Cerebellar cortex (tissue), 1 donor: Measurements from ENCODE around the gene IDH3A.

Experiments
- DNase-seq: peaks from one replicate; pipeline ENCODE4 v3.0.0-alpha.2; 2015; ENCODE audit warnings: low spot score

IDH3A gene

DNA sequence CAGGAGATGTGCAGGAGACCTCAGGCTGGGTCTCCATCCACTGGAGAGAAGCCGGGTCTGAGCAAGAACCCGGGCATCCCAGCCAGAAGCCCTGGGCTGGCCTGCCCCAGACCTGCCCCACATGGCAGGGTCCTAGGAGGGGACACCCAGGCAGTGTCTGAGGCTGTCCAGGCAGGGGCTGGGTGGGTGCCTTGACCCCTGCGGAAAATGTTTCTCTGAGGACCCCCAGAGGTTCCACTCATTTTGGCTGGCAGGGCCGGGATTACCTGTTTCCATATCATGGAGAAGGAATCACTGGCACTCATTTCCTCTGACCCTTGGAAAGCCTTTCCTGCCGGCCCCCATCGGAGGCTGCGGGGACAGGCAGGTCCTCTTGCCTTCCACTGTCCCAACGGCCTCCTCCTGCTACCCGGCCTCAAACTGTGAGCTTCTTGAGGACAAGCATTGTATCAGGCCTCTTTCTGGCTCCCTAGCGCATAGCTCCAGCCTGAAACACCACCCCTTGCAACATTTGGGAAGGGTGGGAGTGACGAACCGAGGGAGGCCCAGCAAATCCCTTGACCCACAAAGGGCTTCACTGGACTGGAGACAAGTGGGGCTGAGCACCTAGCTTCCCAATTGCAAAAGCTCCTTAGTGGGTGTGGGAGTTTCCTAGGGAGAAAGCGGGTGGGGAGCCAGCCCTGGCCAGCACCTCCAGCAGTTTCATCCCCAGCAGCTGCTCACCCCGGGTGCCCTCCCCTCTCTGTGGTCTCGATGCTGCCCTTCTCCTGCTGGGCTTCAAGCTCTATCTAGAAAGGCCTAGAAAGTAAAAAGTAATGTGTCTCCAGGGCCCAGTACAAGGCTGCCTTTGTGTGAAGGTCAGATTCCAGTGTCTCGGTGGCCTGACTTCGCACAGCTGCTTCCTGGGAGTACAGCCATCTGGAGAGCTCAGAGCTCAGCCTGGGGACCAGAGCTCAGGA lies 55.5 kb downstream of the IDH3A start:
- DNase-seq, result no peak

DNA sequence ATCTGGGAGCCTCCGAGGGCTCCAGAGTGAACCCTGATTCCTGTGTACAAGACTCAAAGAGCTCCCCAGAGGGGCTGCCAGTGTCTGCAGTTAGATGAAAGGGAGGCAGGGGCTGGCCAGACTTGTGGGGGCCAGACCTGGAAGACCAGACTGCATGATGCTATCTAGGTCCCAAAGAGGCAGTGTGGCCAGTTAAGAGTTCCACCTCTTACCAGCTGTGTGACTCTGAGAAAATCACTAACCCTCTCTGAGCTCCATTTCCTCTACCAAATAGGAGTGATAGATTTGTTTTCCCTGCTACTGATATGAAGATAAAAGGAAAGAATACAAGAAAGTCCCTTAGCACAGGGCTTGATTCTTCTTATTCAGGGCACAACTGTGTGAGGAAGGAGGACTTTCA lies 56.2 kb downstream of the IDH3A start:
- no peak for DNase-seq

DNA sequence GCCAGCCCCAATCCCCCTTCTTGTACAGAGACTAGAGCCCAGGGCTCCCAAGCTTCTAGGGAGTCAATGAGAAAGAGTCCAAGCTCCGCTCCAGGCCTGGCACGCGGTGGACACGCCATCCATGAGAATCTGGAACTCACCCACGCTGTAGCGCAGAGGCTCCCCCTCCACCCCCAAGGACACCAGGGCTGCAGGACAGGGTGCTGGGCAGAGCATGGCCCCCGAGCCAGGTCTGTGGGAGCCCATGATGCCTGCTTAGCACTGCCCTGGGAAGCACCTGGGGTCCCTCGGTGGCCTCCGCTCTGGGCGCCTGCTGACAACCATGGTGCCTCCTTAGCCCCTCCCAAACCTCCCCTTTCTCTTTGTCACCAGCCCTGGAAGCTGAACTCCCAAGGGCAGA lies 56.7 kb downstream of the IDH3A start:
- DNase-seq, result no peak

DNA sequence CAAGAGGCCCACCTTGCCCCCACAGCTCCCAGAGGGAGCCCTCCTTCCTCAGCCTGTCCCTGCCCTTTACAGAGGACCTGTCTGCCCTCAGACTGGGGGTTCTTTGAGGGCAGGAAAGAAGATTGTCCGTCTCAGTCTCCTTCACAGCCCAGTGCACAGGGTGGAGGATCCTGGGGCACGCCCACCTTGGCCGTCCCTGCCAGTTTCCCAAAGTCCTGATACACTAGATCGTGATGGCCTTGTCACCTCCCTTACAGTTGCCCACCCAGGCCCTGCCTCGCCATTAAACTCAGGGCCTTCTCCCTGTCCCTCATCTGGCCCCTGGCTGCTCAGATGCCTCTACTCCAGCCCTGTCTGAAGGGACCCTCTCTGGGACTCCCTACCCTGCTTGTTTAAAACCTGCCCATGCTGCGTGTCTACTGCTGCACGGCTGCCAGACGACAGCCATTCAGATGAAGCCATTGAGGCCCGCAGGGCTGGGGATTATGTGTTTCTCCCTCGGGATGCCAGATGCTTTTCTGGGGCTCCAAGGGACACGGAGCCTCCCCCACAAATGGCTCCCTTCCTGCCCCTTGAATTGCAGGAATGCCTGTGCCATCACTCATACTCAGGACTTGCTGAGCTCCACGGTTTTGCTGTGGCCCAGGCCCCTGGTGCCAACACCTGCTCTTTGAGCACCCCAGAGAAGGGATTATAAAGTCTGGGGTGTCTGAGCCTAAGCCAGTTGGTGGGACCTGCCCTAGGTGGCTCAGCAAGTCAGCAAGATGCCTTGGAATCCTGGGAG lies 57.4 kb downstream of the IDH3A start:
- no peak for DNase-seq

DNA sequence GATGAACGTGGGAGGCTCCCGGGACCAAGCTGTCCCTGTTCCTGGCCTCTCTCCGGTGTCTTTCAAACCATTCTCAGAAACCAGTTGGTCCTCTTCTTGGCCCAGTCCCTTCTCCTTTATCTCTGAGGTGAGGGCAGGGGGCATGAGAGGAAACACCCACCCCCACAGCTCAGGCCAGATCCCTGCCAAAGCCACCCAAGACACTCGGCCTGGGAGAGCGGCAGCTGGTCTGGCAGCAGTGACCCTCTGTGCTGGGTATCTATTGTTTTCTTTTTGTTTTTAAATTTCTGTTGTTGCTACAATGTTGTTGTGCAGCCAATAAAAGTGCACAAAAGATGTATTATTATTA lies 57.9 kb downstream of the IDH3A start:
- DNase-seq, result no peak

DNA sequence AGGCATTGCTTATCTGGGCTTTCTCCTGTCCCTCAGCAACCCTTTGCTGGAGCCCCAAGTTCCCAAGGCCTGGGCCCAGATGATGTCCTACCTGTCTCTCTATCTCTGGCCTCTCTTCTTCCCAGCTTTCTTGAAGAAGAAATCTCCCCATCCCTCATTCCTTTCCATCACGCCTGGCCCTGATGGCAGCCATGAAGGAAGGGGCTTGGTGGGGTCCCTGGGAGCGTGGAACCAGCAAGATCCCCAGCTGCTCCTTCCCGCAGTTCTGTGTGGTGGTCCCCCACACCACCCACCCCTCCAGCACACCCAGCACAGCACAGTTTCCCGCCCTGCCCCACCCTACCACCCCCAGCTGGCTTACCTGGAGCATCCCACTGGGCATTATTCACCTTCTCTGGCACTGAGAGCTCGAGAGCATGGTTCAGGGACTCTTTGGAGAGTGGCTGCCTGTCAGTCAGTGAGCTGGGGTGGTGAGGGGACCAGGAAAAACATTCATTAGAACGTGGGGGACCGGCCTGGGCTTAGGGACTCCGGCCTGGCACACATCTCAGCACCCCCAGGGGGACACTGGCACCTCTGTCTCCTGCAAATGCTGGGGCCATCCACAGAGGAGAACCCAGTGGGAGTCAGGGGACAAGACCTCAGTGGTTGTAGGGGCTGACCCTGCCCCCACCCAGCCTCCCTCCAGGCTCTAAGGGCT lies 58.6 kb downstream of the IDH3A start:
- DNase-seq, result no peak

DNA sequence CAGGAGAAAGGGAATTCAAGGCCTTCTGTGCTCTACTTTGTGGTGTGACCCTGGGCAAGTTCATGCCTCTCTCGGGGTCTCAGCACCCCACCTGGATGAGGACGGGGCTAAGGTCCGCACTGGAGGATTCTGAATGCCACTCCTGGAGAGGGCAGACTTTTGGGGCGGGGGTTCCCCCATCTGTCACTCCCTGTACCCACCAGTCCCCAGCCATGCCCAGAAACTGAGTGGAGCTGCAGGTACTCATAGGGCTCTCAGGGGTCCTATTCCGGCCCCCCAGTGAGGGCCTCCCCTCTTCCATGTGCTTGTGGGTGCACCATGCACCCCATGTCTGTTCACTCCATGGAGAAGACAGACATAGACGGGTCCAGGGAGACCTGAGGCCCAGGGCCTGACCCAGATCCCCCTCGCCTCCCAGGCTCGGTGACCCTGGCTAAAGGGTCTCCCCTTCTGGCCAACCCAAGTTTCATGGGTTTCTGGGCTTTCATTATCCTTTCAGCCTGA lies 59.2 kb downstream of the IDH3A start:
- no peak for DNase-seq

DNA sequence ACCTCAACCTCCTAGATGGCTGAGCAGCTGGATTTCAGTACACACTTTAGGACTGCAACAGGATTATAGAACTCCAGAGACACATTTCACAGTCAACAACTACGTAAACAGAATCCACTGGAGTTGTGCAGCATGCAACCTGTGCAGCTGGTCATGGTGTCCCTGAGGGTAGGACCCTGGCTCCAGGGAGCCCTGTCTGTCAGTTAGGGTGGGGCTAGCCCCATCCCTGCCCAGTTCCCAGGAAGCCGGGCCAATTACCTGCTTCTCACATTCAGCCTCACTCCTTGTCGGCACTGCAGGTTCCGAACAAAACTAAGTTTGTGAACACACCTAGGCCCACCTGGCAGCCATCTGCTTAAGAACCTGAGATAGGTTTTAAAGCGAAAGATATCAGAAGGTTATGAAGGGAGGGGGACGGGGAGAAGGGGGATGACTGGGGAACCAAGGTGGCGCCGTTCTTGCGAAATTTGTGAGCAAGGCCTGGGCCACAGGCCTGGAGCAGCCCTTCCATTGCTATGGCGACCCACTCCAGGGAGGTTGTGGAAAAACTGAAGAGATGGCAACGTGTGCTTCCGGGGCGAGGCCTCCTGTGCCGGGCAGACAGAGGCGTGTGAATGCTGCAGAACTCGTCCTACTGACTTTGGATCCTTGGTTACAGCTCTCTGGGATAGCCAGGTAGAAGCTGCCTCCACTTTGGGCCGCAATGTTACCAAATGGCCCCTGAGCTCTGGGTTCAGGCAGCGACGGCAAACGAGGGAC lies 59.9 kb downstream of the IDH3A start:
- DNase-seq, result no peak

DNA sequence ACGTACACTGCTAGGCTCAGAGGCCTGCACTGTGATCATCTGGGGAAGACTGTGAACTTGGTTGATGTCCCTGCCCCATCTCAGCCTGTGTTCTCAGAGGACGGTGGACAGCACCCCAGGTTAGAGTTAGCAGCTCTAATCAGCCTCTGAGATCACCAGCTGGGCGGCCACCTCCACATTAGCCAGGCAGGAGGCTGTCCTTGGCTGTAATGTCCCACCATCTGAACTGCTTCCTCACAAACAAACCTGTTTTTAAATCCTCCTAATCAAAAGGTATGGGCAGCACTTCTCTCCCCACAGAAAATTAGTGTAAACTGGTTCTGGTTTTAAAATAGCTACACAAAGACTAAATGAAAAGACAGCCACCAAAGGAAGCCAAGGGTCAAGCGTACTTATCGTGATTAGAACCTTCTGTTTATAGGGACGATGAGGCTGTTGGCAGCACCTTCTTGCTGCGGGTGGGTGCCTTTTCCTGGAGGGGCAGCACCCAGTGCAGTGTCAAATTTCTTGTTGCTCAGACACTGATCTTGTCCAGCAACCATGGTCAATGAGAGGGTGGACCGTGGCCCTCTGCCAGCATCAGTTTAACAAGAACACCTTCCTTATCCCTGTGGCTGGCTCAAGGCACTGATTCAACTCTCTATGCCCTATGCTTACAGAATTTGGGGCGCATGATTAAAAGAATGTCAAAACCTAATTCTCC lies 60.6 kb downstream of the IDH3A start:
- DNase-seq, result no peak

DNA sequence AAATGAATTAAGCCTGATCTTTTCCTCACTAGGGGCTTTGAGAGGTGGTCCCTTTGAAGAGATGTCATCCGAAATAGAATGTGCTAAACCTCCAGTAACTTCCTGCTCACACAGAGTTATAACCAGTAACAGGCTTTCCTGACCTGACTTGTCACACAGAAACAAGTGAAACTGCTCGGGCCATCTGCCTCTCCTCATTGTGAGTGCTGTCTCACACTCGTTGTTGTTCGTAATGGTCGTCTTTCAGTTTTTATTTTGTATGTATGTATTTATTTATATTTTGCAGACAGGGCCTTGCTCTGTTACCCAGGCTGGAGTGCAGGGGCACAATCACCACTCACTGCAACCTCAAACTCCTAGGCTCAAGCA lies 61.2 kb downstream of the IDH3A start:
- no peak for DNase-seq

DNA sequence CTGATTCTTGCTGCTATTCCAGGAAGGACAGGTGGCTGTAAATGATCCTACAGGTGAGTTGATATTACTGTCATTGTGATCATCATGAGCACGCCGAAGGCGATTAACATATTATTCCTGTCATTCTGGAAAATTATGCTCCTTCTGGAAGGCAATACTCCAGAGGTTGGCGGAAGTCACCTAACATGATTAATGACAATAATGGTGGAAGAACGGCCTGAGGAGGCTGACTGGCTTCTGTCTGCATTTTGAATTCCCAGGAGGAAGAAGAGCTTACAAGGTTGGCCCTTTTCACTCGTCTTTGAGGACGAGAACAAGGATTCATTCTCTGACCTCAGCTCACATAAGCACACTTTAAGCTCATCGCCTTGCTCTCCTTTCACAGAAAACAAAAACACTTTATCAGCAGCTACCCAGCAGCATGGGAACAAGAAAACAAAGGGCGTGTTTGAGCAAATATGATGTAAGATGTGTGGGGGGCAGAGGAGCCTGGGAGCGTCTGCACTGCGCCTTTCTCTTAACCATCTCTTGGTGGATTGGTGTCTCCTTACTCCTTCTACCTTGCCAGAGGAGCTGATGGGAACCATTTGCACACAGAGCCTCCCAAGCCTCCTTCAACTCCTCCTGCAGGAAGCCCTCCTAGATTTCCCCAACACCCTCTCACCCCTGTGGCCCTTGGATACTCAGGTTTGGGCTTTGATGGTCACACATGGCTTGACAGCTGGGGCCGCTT lies 62.2 kb downstream of the IDH3A start:
- no peak for DNase-seq

DNA sequence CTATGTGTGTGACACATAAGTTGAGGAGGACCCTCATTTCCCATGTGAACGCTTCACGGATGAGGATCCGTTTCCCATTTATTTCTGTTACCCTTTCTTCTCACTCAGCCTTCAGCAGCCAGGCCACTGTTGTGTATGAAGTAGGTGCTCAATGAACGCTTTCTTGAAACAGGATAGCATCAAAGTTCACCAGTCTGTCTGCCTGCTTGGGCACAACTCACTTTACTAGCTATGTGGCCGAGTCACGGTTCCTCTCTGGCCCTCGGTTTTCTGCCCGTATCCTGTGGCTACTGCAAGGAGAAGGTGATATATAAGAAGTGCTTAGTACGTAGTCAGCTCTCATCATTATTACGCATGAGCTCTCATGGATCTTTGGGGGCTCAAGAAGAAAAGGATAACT lies 62.8 kb downstream of the IDH3A start:
- no peak for DNase-seq

DNA sequence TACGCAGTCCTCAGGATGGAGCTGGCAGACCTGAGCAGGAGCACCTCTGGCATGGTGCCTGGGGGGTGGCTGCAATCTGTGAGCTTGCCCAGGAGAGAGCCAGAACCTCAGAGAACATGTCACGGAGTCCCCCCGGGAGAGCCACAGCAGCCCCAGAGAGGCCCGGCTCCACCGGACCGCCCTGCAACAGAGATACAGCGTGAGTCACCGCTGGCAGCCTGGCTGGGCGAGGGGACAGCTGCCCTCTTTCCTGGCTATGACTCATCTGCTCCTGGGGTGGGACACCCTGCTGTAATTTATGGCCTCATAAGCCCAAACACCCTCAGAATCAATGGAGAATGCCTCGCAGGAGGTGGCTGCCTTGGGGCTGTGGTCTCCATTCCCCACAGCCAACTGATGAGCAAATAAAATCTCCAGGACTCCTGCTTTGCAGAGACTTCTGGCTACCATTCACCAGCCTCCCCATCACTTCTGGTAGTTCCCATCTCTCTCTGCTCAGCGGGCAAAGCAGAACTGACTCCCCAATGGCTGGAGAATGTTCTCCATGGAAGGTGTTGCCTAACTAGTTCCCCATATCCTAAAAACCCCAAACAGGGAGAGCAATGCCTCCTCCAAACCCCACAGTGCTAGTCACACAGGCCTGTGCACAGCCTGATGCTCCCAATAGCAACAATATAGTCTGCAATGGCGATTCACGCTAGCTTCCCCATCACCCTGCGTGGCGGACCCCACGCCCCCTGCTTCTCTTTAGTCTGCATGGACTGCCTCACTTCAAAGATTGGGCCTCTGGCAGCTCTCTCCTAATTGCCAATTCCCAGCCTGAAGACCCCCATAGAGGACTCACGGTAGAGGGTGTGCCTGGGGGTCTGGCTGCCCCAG lies 63.6 kb downstream of the IDH3A start:
- no peak for DNase-seq

DNA sequence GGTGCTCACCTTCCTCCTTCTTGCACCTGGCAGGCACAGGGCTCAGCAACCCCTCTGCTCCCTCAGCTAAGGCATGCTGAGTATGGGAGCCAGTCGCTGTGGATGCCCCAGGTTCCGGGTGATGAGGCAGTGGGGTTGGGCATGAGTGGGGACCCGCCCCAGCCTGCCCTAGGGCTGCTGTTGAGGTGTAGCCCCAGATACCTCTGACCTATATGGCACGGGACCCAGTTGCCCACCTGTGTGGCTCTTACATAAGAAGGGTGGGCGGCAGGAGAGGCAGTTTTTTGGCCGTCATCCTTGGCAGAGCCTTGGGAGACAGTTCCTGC lies 64.2 kb downstream of the IDH3A start:
- no peak for DNase-seq

DNA sequence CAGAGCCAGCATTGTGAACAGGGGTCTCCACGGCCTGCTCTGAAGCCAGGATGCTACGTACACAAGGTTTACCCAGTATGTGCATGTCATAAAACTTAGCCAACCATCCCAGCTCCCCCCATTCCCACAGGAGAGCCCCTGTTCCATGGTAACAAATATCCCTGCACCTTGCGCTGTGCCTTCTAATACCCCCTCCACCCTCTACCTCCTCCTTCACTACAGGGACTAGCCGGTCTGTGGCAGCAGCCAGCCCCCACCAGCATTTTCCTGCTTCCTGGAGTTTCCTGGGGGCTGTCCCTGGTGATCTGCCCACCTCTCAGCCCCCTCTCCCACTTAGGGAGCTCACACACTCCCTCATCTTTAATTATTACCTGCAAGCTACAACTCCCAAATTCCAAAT lies 64.8 kb downstream of the IDH3A start:
- DNase-seq, result no peak

DNA sequence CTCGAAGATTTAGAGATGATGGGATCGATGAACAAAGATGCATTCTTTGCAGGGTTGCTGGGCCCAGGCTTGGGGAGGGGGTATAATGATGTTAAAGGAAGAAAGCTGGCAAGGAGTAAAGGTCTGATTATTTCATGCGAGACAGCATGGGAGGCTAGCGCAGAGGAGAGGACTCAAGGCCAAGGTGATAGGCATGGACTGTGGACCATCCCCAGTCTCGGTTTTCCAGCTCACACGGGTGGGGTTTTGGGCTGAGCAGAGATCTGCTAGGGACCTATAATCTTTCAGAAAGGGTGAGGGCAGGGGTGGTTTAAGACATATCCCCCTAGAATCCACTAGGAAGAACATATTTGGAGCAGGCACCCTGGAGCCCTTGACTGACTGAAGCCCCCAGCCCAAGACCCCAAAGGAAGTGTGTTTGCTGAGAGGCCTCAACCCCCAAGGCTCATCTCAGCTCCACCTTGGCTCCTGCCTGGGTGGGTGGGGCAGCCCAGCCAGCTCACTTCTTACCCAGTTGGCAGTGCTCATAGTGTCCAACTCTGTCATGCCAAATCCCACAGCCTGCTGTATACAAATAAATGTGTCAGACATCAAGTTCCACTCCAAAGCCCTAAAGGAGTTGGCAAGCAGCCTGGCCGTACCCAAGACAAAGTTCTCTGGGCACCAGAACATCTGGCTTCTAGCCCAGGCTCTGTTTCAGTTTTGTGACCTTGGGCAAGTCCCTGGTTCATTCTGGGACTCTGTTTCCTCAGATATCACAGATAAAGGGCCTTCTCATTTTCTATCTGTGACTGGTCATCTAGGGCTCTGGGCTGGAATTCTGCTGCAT lies 67.3 kb downstream of the IDH3A start:
- DNase-seq, result peak; percentile 22

DNA sequence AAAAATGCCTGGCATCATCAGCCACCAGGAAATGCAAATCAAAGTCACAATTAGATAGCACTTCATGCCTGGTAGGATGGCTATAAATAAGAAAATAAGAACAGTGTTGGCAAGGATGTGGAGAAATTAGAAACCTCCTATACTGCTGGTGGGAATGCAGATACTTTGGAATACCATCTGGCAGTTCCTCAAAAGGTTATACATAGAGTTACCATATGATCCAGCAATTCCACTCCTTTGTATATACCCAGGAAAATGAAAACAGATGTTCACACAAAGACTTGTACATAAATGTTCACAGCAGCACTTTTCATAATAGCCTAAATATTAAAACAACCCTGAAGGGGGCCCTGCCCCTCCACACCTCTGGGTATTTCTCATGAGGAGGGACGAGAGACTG lies 71.6 kb downstream of the IDH3A start:
- no peak for DNase-seq
